GM18868 (cell line): Measurements from ENCODE around the gene CCDC68.
A peak's percentile ranks its signal among the peaks of the same experiment; 100 is the strongest.
"Not testable (repeated sequence)": the region's sequence is repeated elsewhere in the genome, so short reads cannot be mapped to it uniquely, and the experiment has no call there.

Source experiments
- ATAC-seq: cut with Tn5 transposase; IDR thresholded peaks from one replicate; pipeline ENCODE4 v1.9.1; 2021; ENCODE audit warnings: mild to moderate bottlenecking, moderate library complexity; ENCODE audit not compliant: unreplicated experiment

Gene CCDC68

DNA sequence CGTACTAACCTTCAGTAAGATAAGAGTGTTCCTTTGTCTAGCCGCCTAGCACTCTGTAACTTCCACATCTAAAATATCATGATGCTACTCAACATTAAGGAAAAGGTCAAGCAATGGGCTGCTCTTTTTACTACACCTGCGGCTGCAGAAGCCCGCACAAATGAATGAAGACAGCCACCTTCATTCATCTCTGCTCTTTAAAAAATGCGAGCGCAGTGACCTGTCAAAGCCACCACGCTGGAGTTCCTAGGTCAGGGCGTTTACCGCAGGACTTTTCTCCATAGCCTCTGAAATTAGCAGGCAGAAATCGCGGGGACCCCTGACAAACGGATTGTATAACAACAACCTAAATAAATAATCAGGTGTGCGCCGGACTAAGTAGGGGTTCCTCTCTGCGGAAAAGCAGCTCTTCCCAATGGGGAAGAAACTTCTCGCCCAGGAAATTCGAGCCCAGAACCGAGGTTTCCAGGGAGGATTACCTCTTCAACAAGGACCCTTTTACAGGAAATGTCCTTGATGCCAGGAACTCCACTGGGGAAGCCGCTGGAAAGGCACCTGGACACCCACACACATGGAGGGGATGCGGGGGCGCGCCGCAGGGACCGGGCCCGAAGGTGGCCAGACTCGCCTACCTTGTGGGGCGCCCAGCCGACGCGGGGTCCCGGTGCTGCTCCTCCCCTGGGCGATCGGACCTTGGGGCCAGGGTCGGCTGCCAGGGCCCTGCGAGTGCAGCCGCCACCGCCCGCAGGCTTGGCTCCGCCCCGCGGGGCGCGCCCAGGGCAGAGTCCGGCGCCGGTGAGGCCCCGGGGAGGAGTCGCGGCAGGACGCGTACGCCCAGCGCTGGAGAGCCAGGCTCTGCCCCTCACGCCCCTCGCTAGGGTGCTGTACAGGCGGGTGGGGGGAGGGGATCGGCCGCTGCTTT, at the start of gene CCDC68:
TSS of gene CCDC68 (minus strand) at position 758 of the 922 bp plus-strand sequence. CDS start 16,670 bp downstream, outside the sequence.
- ATAC-seq = no peak

DNA sequence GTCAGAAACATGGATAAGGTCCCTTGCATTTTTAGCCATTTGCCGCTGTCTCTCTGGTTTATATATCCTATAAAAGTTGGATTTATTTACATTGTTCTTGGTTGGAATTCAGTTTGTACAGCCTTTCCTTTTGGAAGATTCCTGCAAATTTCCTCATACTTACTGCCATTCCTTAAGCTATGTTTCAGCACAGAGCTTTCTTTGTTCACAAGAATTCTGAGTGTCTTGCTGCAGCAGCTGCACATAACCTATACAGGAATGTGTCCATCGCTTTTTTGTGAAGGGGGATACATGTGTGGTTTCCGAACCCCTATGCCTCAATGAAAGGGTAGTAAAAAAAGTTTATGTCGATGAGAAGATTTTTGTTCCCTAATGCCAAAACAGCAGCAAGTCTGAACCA, 48.3 kb upstream of the CCDC68 start:
- no peak for ATAC-seq

DNA sequence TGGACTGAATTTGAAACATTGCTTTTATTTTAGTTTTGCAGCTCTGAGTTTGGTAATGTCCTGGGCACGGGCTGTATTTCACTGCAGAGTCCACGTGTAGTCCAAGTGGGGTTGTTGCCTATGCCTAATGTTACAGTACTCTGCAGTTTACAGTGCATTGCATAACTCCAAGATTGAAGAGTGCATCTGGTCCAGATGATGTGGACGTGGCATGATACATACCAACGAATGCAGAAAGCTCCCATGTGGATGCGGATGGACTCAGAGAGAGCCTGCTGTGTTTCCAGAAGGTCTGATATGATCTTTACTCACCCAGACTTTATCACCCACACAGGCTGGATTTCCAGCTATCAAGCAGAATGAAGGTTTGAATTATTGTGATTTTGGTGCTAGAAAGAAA, 44.4 kb upstream of the CCDC68 start:
- no peak for ATAC-seq

- no peak for ATAC-seq
Measured at GRCh38 chr18:55002261-55002660, 43.0 kb upstream of the CCDC68 start.

GRCh38 chr18:55001394-55002024, 42.2 kb upstream of the CCDC68 start:
- no peak for ATAC-seq

GRCh38 chr18:55000529-55000928, 41.3 kb upstream of the CCDC68 start:
- no peak for ATAC-seq

DNA sequence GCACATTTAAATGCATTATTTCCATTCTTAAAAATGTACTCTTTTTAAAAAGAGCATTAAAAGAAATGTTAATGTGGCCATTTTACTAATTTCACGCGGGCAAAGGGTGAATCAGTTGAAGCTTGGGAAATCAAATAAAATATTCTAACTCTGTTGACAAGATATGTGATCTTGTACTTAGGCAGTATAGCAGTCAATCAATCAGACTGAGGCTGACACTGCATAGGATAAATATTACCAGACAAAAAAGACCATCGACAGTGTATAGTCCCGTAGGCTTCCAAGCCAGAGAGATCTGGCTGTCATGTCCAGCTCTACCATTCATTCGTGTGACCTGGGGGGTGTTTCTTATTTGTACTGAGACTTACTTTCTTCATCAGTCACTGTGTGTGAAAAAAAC, 39.8 kb upstream of the CCDC68 start:
- ATAC-seq = no peak

GRCh38 chr18:54995421-54996143, 36.3 kb upstream of the CCDC68 start:
- ATAC-seq = no peak

DNA sequence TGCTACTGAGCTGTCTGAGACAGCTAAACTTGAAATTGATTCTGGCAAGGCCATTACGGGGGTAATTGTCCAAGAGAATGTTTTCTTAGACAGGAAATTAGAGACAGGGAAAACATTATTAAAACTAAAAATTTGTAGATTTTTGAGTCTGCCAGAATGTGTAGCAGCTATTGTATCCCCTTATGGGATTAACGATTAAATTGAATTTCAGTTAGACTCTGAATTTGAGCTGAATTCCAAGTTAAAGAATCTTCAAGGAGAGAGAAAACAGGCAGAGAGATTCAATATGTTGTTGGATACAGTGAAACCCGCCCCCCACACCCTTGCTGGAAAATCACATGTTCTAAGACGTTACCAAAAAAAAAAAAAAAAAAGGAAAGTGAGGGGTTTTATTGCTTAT, 32.7 kb upstream of the CCDC68 start:
- no peak for ATAC-seq

- no peak for ATAC-seq
Measured at GRCh38 chr18:54984908-54985307, 25.6 kb upstream of the CCDC68 start.

GRCh38 chr18:54983791-54984190, 24.5 kb upstream of the CCDC68 start:
- no peak for ATAC-seq

DNA sequence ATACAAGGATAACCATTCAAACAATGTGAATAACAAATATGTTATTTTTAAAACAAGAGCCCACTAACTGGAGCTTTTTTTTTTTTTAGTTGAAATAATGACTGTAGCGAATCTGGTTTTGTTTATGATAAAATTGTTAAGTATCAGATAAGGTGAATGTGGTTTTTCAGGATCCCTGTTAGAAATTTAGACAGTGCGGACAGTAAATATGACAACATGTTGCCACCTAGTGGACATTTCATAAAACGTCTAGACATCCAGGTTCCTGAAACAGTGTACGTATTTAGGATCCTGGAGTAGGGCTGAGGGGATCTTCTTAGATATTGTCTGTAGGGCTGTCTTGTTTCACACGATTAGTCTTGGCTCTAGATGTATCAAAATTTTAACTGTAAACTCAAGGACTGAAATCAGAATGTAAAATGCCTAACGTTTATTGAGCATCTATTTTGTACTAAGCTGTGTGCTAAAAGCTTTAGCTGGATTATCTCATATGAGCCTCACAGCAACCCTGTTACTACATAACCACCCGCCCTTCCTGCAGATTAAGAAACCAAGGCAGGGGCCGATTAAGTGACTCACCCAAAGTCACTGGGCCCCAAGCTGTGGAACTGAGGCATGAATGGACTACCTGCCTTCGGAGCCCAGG, 23.9 kb upstream of the CCDC68 start:
- peak; percentile 86 for ATAC-seq

DNA sequence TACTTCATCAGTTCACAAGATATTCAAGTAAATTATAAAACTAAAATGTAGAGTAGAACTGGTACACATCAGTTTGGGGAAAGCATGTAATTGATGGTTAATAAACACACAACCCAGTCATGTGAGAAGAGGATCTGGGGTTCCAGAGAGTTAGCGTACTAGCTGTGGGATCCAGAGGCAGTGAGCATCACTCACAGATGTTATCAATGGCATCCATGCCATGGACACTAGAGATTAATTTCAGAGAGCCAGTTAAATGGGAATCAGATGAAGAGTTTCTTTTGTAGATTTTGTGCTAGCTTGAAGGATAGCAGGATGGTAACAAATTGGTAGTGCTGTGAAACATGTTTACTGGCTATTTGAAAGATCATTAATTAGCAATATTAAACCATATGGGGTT, 21.8 kb upstream of the CCDC68 start:
- no peak for ATAC-seq

DNA sequence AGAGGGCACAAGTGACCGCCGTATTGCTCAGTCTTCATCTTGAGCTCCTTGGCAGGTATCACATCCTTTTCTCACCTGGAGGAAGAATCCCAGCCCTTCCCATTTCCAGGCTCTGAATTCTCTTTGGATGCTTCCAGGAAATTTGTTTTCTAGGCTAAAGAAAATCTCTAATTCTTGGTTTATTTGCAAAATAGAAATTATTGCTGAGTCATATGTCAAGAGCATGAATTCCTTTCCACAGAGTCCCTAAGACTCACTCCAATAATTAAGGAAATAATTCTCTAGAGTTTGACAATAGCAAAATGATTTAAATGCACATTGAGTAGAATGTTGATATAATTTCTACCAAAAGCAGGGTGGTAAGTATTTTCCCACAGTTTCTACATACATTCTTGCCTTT, 16.3 kb upstream of the CCDC68 start:
- ATAC-seq = no peak

DNA sequence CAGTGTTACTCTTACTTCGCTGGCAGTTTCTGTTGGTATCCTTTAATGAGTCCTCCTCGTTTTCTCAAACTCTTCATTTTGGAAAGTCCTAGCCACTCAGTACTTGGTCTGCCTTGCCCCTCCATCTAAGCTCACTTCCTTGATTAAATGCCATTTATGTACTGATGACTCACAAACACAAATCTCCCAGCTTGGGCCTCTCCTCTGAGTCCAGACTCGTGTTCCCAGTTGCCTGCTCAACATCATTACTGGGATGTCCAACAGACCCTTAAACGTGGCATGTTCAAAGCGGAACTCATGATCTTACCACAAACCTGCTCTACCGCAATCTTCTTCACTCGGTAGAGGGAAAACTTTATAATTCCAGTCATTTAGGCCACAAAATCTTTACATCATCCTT, 13.8 kb upstream of the CCDC68 start:
- no peak for ATAC-seq

DNA sequence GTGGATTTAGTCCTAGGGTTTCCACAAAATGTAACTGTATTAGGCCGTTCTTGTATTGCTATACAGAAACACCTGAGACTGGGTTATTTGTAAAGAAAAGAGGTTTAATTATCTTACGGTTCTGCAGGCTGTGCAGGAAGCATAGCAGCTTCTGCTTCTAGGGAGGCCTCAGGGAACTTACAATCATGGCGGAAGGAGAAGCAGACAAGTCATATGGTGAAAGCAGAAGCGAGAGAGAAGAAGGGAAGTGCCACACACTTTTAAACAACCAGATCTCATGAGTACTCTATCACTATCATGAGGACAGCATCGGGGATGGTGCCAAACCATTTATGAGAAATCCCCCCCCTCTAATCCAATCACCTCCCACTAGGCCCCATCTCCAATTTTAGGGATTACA, 9.5 kb upstream of the CCDC68 start:
- no peak for ATAC-seq

DNA sequence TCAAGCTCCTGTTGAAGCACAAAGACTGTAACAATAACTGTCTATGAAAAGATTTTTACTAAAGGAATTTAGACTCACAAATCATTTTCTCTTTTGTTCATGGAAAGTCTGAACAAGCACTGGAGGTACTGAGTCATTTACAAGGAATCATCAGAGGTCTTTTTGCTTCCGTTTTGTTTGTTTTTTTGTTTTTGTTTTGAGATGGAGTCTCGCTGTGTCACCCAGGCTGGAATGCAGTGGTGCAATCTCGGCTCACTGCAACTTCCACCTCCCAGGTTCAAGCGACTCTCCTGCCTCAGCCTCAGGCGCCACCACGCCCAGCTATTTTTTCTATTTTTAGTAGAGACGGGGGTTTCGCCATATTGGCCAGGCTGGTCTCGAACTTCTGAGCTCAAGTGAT, 9.0 kb upstream of the CCDC68 start:
- not testable (repeated sequence) for ATAC-seq

- no peak for ATAC-seq
Measured at GRCh38 chr18:54967786-54968185, 8.5 kb upstream of the CCDC68 start.

GRCh38 chr18:54964741-54965140, 5.5 kb upstream of the CCDC68 start:
- no peak for ATAC-seq

DNA sequence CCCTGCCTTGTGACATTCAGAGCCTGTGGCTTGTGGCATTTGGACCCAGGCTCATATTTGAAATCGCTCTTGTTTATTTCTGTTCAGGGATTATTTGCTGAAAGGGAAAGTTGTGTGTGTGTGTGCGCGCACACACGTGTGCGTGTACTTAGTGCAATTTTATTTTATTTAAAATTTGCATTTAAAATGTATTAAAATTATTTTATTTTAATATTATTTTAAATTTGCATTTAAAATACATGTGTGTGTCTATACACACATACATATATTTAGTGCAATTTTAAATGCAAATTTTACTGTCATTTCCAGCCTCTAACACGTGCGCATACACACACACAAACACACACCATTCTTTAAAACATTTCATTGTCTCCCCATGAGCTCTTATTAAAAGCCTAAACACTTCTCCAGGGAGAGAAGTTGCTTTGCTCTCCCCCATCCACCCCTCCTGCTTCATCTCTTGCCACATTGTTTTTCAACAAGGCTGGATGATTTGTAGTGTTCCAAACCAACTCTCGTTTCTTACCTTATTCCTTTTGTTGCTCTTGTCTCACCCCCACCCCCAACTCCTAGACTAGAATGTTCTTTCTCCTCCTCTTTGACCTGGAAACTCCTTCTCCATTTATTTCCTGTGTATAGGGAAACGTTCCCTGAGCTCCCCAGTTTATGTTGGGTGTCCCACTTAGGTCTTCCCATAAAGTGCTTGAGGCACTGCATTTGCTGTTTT, 3.8 kb upstream of the CCDC68 start:
- no peak for ATAC-seq
